Measurements from ENCODE around the gene RAB8A.

- TF ChIP-seq CTCF (conservative IDR thresholded peaks at IDR 0.05; ENCODE audit: low read depth, low read length) (no peak), EZH2 (IDR thresholded peaks at IDR 0.05; ENCODE audit: borderline replicate concordance, low read depth, low read length, poor library complexity, severe bottlenecking) (no peak)
These were observed 42.9 kb downstream of the RAB8A start for GRCh38 chr19:16154557-16154956.

Measured in A673 (cell line).